CD14-positive monocyte (primary cell): Measurements from ENCODE around the gene MISP3. TPM values are rescaled to one million over a fixed set of nuclear protein-coding genes. Genes with fewer than 3 reads are reported as not detected.
A peak's percentile ranks its signal among the peaks of the same experiment; 100 is the strongest.

Experiments used
- DNase-seq, 3 donors: peaks; one replicate each; pipeline ENCODE4 v3.0.0-alpha.2; 2011 to 2022
- H2AFZ ChIP-seq: 2 replicates; pipeline ENCODE4 v1.6.0; 2012; ENCODE audit warnings: mild to moderate bottlenecking, low read depth, low read length, inconsistent platforms; ENCODE audit not compliant: insufficient read depth, poor library complexity, severe bottlenecking
- H3K27ac ChIP-seq, 2 donors: 1 replicate in 1 of 2; 2 replicates in 1 of 2; pipeline ENCODE4 v1.5.1; 2012 to 2013; ENCODE audit warnings: low read length in 2 of 2, control low read depth in 1 of 2, inconsistent platforms in 1 of 2, low read depth in 1 of 2, mild to moderate bottlenecking in 1 of 2
- H3K27me3 ChIP-seq, 2 donors: one replicate each; pipeline versions ENCODE4 v1.6.0 to v1.6.1; 2011 to 2013; ENCODE audit warnings: low read length in 2 of 2; ENCODE audit not compliant: control insufficient read depth in 2 of 2, insufficient read depth in 2 of 2
- H3K36me3 ChIP-seq, 2 donors: replicated peaks in 1 of 2; 1 replicate in 1 of 2; 2 replicates in 1 of 2; pipeline versions ENCODE4 v1.5.1 to v1.6.1; 2012 to 2013; ENCODE audit warnings: low read length in 2 of 2, control low read depth in 1 of 2, inconsistent platforms in 1 of 2, mild to moderate bottlenecking in 1 of 2; ENCODE audit not compliant: insufficient read depth in 2 of 2, control insufficient read depth in 1 of 2
- H3K4me1 ChIP-seq, 2 donors: 1 replicate in 1 of 2; 2 replicates in 1 of 2; pipeline versions ENCODE4 v1.5.1 to v1.6.1; 2012 to 2013; ENCODE audit warnings: low read length in 2 of 2, control low read depth in 1 of 2, inconsistent platforms in 1 of 2, mild to moderate bottlenecking in 1 of 2, moderate library complexity in 1 of 2; ENCODE audit not compliant: insufficient read depth in 2 of 2, control insufficient read depth in 1 of 2
- H3K4me2 ChIP-seq: replicated peaks from 2 replicates; pipeline ENCODE3; 2012; ENCODE audit warnings: low read length, moderate library complexity, mild to moderate bottlenecking; ENCODE audit not compliant: poor library complexity, severe bottlenecking; ENCODE audit errors: extremely low read depth
- H3K4me3 ChIP-seq, 3 experiments: fragments of 200-600 bp in 1 of 3; sonication (generic) in 1 of 3; replicated peaks in 1 of 3; 1 replicate in 2 of 3; 2 replicates in 1 of 3; pipeline ENCODE4 v1.5.1; 2011 to 2013; ENCODE audit warnings: low read length in 3 of 3, mild to moderate bottlenecking in 3 of 3, control low read depth in 2 of 3, low read depth in 2 of 3, inconsistent platforms in 1 of 3, moderate library complexity in 1 of 3
- H3K79me2 ChIP-seq: 2 replicates; pipeline ENCODE4 v1.6.0; 2012; ENCODE audit warnings: mild to moderate bottlenecking, control low read depth, inconsistent platforms, low read length, moderate library complexity; ENCODE audit not compliant: insufficient read depth
- H3K9ac ChIP-seq: 2 replicates; pipeline ENCODE4 v1.6.0; 2017; ENCODE audit warnings: low read length, mild to moderate bottlenecking; ENCODE audit not compliant: insufficient read depth, poor library complexity, severe bottlenecking
- H3K9me3 ChIP-seq, 2 donors: replicated peaks in 1 of 2; 1 replicate in 1 of 2; 2 replicates in 1 of 2; pipeline versions ENCODE4 v1.5.1 to v1.6.1; 2012 to 2013; ENCODE audit warnings: low read length in 2 of 2, control low read depth in 1 of 2; ENCODE audit not compliant: control insufficient read depth in 1 of 2, insufficient read depth in 1 of 2
- H4K20me1 ChIP-seq: 2 replicates; pipeline ENCODE4 v1.6.0; 2012; ENCODE audit warnings: mild to moderate bottlenecking, low read length, control low read depth, moderate library complexity; ENCODE audit not compliant: insufficient read depth
- H3K27ac Mint-ChIP-seq, 7 donors: one replicate each; pipeline ENCODE4 v1.8.0; 2020; ENCODE audit warnings: mild to moderate bottlenecking in 7 of 7, mixed read lengths in 7 of 7, moderate library complexity in 6 of 7, inconsistent platforms in 2 of 7
- H3K27me3 Mint-ChIP-seq, 3 donors: one replicate each; pipeline ENCODE4 v1.8.0; 2021 to 2022; ENCODE audit warnings: low read depth in 3 of 3, mild to moderate bottlenecking in 3 of 3, mixed read lengths in 3 of 3, moderate library complexity in 3 of 3, inconsistent platforms in 1 of 3
- H3K36me3 Mint-ChIP-seq, 2 donors: one replicate each; pipeline ENCODE4 v1.8.0; 2020; ENCODE audit warnings: mixed read lengths in 2 of 2, inconsistent platforms in 1 of 2, mild to moderate bottlenecking in 1 of 2
- H3K4me1 Mint-ChIP-seq: one replicate; pipeline ENCODE4 v1.8.0; 2020; ENCODE audit warnings: mild to moderate bottlenecking, mixed read lengths
- H3K4me3 Mint-ChIP-seq, 2 donors: one replicate each; pipeline ENCODE4 v1.8.0; 2020; ENCODE audit warnings: mild to moderate bottlenecking in 2 of 2, mixed read lengths in 2 of 2, moderate library complexity in 1 of 2
- H3K9me3 Mint-ChIP-seq, 7 donors: one replicate each; pipeline ENCODE4 v1.8.0; 2020 to 2022; ENCODE audit warnings: mixed read lengths in 7 of 7, mild to moderate bottlenecking in 6 of 7, moderate library complexity in 6 of 7, inconsistent platforms in 2 of 7
- WGBS: methylation state at CpG from one replicate; pipeline ENCODE4 v1.1.5; 2013; ENCODE audit warnings: missing lambda C conversion rate; ENCODE audit not compliant: insufficient coverage; 5-methylcytosine and 5-hydroxymethylcytosine counted together
- intact Hi-C, 2 donors: fragments of 100-400 bp; cut with micrococcal nuclease; formaldehyde crosslinking; loops; one replicate each; pipeline versions ENCODE4 v1.15.0 to v1.15.1; 2023
- polyA plus RNA-seq, 3 donors: library from polyadenylated mRNA; depleted of rRNA in 1 of 3; unstranded in 2 of 3; stranded (reverse) in 1 of 3; fragments of 300-500 nt in 2 of 3; fragments of >200 nt in 1 of 3; fragmentation: Illumina TruSeq in 2 of 3; gene quantifications; 1 replicate in 2 of 3; 2 replicates in 1 of 3; pipeline ENCODE4 v1.2.3, GENCODE V29; 2012 to 2021
- TF ChIP-seq, protein P1 (sequence below): fragments of 200-600 bp; IDR thresholded peaks from one replicate; pipeline ENCODE4 v1.8.0; 2022; ENCODE audit warnings: antibody characterized with exemption, mild to moderate bottlenecking

MISP3 gene
- polyA plus RNA-seq, 3 donors, result 0.42 to 0.77 (median 0.52) TPM

GRCh38 chr19:14055396-14055795, 17.2 kb upstream of the MISP3 start:
- Mint-ChIP-seq H3K9me3 (peaks cover 5 to 23% (median 9%) of the 10 kb centered on the region in 7 donors), H3K4me1 (peaks cover 20% of the 10 kb centered on the region), H3K27ac (peak overlapping the region in 1 of 7 donors; percentile 49), H3K27me3 (peaks cover 52 to 64% (median 56%) of the 10 kb centered on the region in 3 donors), H3K36me3 (peaks cover 30% of the 10 kb centered on the region in 2 donors), H3K4me3 (no peak overlapping the region)
- Histone ChIP-seq H2AFZ (no peak overlapping the region), H3K79me2 (no peaks in the 10 kb centered on the region), H3K27ac (no peak overlapping the region), H4K20me1 (no peaks in the 10 kb centered on the region), H3K9ac (no peak overlapping the region), H3K36me3 (peaks cover 21 to 27% of the 10 kb centered on the region in 2 donors), H3K4me1 (peaks cover 6 to 9% of the 10 kb centered on the region in 2 donors), H3K27me3 (peaks cover 16 to 46% of the 10 kb centered on the region in 2 donors), H3K9me3 (peaks cover 8 to 10% of the 10 kb centered on the region in 2 donors), H3K4me2 (no peak overlapping the region), H3K4me3 (no peak overlapping the region)
- 92% methylated on average over 2 of the region's 3 CpGs for WGBS
- intact Hi-C loops, result no loop called here
- no peak for DNase-seq
- TF ChIP-seq, protein P1, sequence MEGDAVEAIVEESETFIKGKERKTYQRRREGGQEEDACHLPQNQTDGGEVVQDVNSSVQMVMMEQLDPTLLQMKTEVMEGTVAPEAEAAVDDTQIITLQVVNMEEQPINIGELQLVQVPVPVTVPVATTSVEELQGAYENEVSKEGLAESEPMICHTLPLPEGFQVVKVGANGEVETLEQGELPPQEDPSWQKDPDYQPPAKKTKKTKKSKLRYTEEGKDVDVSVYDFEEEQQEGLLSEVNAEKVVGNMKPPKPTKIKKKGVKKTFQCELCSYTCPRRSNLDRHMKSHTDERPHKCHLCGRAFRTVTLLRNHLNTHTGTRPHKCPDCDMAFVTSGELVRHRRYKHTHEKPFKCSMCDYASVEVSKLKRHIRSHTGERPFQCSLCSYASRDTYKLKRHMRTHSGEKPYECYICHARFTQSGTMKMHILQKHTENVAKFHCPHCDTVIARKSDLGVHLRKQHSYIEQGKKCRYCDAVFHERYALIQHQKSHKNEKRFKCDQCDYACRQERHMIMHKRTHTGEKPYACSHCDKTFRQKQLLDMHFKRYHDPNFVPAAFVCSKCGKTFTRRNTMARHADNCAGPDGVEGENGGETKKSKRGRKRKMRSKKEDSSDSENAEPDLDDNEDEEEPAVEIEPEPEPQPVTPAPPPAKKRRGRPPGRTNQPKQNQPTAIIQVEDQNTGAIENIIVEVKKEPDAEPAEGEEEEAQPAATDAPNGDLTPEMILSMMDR, result no peak

- H3K9ac ChIP-seq, result no peak overlapping the region
- TF ChIP-seq, protein P1, result no peak
- Mint-ChIP-seq H3K36me3 (peaks cover 22 to 23% of the 10 kb centered on the region in 2 donors), H3K9me3 (peaks cover 5 to 23% (median 9%) of the 10 kb centered on the region in 7 donors), H3K27ac (no peak overlapping the region), H3K4me1 (peaks cover 20% of the 10 kb centered on the region), H3K4me3 (peak overlapping the region in 1 of 2 donors; percentile 71), H3K27me3 (peaks cover 56 to 72% (median 64%) of the 10 kb centered on the region in 3 donors)
- no peak for DNase-seq
- intact Hi-C loops, result no loop called here
- H3K4me3 ChIP-seq, result no peak overlapping the region
- WGBS, result 98% methylated on average over 4 of the region's 10 CpGs
- H3K27me3 ChIP-seq, result peaks cover 16 to 49% of the 10 kb centered on the region in 2 donors
- peaks cover 6 to 9% of the 10 kb centered on the region in 2 donors for H3K4me1 ChIP-seq
- H3K4me2 ChIP-seq, result no peak overlapping the region
- no peak overlapping the region for H3K27ac ChIP-seq
- peaks cover 8 to 10% of the 10 kb centered on the region in 2 donors for H3K9me3 ChIP-seq
- no peaks in the 10 kb centered on the region for H4K20me1 ChIP-seq
- H3K36me3 ChIP-seq, result peaks cover 13 to 19% of the 10 kb centered on the region in 2 donors
- no peak overlapping the region for H2AFZ ChIP-seq
- H3K79me2 ChIP-seq, result no peaks in the 10 kb centered on the region
Observed at GRCh38 chr19:14056069-14056666, 16.4 kb upstream of the MISP3 start.
